ENCODE data around the gene ZNF778. TPM values are rescaled to one million over a fixed set of nuclear protein-coding genes. Genes with fewer than 3 reads are reported as not detected.

Gene ZNF778
- polyA plus RNA-seq, 1 of the 3 experiments (the other 2 are of a cell fraction), result 10.8 TPM

GRCh38 chr16:89178453-89179147 is 38.9 kb upstream of the ZNF778 start:
- DNase-seq, result no peak
- CTCF ChIA-PET, result interaction anchor here (0.6 to 5.8 kb wide), 3 partner anchors 11 to 362 kb away, joined by 3 to 33 read pairs (median 4); no protein-coding TSS in a partner anchor
- Histone ChIP-seq H3K4me3 (ENCODE audit: low read depth in 2 of 2, low read length in 1 of 2) (no peak overlapping the region), H3K4me1 (ENCODE audit: control insufficient read depth in 1 of 2, insufficient read depth in 2 of 2, low read depth in 1 of 2, low read length in 1 of 2) (no peaks in the 10 kb centered on the region; a peak in 1 of 4 replicates), H3K79me2 (ENCODE audit: insufficient read depth) (no peaks in the 10 kb centered on the region), H3K9me3 (no peaks in the 10 kb centered on the region), H4K20me1 (ENCODE audit: insufficient read depth) (no peaks in the 10 kb centered on the region), H3K9ac (no peak overlapping the region), H3K27me3 (ENCODE audit: insufficient read depth) (peaks cover 54% of the 10 kb centered on the region), H2AFZ (ENCODE audit: low read depth) (no peak overlapping the region), H3K36me3 (replicated peaks in 1 of 2; ENCODE audit: control insufficient read depth in 1 of 2, insufficient read depth in 2 of 2, low read length in 1 of 2) (no peaks in the 10 kb centered on the region), H3K9me2 (no peaks in the 10 kb centered on the region), H3K27ac (ENCODE audit: low read depth in 2 of 2, low read length in 1 of 2) (no peak overlapping the region), H3F3A (replicated peaks; ENCODE audit: insufficient read depth) (no peaks in the 10 kb centered on the region), H3K4me2 (no peak overlapping the region)
- WGBS (ENCODE audit: low lambda C conversion rate), result 33% methylated on average over 7 of the region's 24 CpGs
- POLR2A ChIA-PET, result interaction anchor here (0.7 kb wide), 1 partner anchor 205 kb away, joined by 4 read pairs; no protein-coding TSS in a partner anchor
- TF ChIP-seq MEF2A (IDR thresholded peaks at IDR 0.05; ENCODE audit: borderline replicate concordance, low read depth), result no peak
- no peak for TF ChIP-seq TEAD4 (IDR thresholded peaks at IDR 0.05; ENCODE audit: borderline replicate concordance, insufficient read depth)
- TF ChIP-seq RFX5 (IDR thresholded peaks at IDR 0.05; ENCODE audit: low read length), result no peak
- no peak for TF ChIP-seq TAF1 (IDR thresholded peaks at IDR 0.05; ENCODE audit: borderline replicate concordance, low read depth, low read length)
- TF ChIP-seq FOXM1 (IDR thresholded peaks at IDR 0.05; ENCODE audit: low read depth), result no peak
- no peak for TF ChIP-seq SIN3A (IDR thresholded peaks at IDR 0.05; ENCODE audit: borderline replicate concordance, low read depth, low read length)
- no peak for TF ChIP-seq ZBTB33 (IDR thresholded peaks at IDR 0.05; ENCODE audit: borderline replicate concordance, low read depth)
- TF ChIP-seq USF1 (IDR thresholded peaks at IDR 0.05; ENCODE audit: borderline replicate concordance, low read depth), result no peak
- no peak for TF ChIP-seq YY1 (IDR thresholded peaks at IDR 0.05; ENCODE audit: low read depth)
- no peak for TF ChIP-seq GATA2 (CRISPR knock-in tag; IDR thresholded peaks at IDR 0.05)
- no peak for TF ChIP-seq RXRA (IDR thresholded peaks at IDR 0.05; ENCODE audit: borderline replicate concordance, low read depth)
- TF ChIP-seq NRF1 (IDR thresholded peaks at IDR 0.05; ENCODE audit: low read depth, low read length), result no peak
- TF ChIP-seq, protein P1, sequence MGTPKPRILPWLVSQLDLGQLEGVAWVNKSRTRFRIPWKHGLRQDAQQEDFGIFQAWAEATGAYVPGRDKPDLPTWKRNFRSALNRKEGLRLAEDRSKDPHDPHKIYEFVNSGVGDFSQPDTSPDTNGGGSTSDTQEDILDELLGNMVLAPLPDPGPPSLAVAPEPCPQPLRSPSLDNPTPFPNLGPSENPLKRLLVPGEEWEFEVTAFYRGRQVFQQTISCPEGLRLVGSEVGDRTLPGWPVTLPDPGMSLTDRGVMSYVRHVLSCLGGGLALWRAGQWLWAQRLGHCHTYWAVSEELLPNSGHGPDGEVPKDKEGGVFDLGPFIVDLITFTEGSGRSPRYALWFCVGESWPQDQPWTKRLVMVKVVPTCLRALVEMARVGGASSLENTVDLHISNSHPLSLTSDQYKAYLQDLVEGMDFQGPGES (IDR thresholded peaks at IDR 0.05; ENCODE audit: low read depth, low read length), result no peak
- no peak for TF ChIP-seq JUND (IDR thresholded peaks at IDR 0.05)
- no peak for TF ChIP-seq RCOR1 (IDR thresholded peaks at IDR 0.05; ENCODE audit: low read length)
- no peak for TF ChIP-seq FOSL2 (IDR thresholded peaks at IDR 0.05; ENCODE audit: borderline replicate concordance, low read depth)
- TF ChIP-seq, protein P2, sequence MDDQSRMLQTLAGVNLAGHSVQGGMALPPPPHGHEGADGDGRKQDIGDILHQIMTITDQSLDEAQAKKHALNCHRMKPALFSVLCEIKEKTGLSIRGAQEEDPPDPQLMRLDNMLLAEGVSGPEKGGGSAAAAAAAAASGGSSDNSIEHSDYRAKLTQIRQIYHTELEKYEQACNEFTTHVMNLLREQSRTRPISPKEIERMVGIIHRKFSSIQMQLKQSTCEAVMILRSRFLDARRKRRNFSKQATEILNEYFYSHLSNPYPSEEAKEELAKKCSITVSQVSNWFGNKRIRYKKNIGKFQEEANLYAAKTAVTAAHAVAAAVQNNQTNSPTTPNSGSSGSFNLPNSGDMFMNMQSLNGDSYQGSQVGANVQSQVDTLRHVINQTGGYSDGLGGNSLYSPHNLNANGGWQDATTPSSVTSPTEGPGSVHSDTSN (IDR thresholded peaks at IDR 0.05), result no peak
- TF ChIP-seq RAD21 (IDR thresholded peaks at IDR 0.05; ENCODE audit: low read length), result no peak
